K562 (cell line): ENCODE data around the gene CFDP1. TPM values are rescaled to one million over a fixed set of nuclear protein-coding genes. Genes with fewer than 3 reads are reported as not detected.

Source experiments
- ATAC-seq: fragments of 200-7000 bp; cut with Tn5 transposase; 3 replicates; pipeline ENCODE4 v1.9.1; 2020; ENCODE audit warnings: moderate library complexity
- BruUV-seq: library from RNA; stranded (reverse); fragments of 400-500 nt; replicated peaks from 2 replicates; lab custom pipeline; 2021; lab: Mats Ljungman, UMichigan
- CTCF ChIA-PET: fragments of 300-600 bp; formaldehyde crosslinking; extraction: SDS; loops from one replicate; lab custom pipeline; 2021; ENCODE audit warnings: low intra/inter-chr PET ratio; lab: Yijun Ruan, JAX
- POLR2A ChIA-PET: fragments of 300-600, 350-650 bp; sonication (Branson Sonifier 250); formaldehyde crosslinking; extraction: SDS; loops from one replicate; lab custom pipeline; 2021; ENCODE audit warnings: antibody characterized with exemption, inconsistent platforms; lab: Yijun Ruan, JAX
- DNase-seq, 4 experiments: peaks; one replicate each; pipeline versions ENCODE4 v3.0.0 to v3.0.0-alpha.2; 2011 to 2018; ENCODE audit warnings: low spot score in 3 of 4, mixed read lengths in 3 of 4; ENCODE audit errors: extremely low read depth in 1 of 4
- FAIRE-seq: peaks from 2 replicates; lab custom pipeline; 2011; peaks lifted over from hg19 to GRCh38; lab: Jason Lieb, UNC
- H2AFZ ChIP-seq: 2 replicates; pipeline ENCODE4 v1.6.0; 2011; ENCODE audit warnings: low read depth, low read length, control low read depth, inconsistent platforms
- H3K27ac ChIP-seq: fragments of 200-600 bp; 3 replicates; pipeline ENCODE4 v1.8.0; 2011; ENCODE audit warnings: low read depth, mild to moderate bottlenecking, control low read depth, inconsistent platforms, low read length, moderate library complexity, mixed read lengths; ENCODE audit errors: extremely low read depth
- H3K27me3 ChIP-seq, 2 experiments: fragments of 300-600 bp in 1 of 2; 2 replicates in 1 of 2; 3 replicates in 1 of 2; pipeline versions ENCODE4 v1.6.0 to v1.8.0; 2011; ENCODE audit warnings: inconsistent platforms in 2 of 2, low read length in 2 of 2, mild to moderate bottlenecking in 1 of 2, mixed read lengths in 1 of 2, moderate library complexity in 1 of 2; ENCODE audit not compliant: control insufficient read depth in 2 of 2, insufficient read depth in 2 of 2
- H3K36me3 ChIP-seq: fragments of 300-600 bp; 3 replicates; pipeline ENCODE4 v1.8.0; 2011; ENCODE audit warnings: mild to moderate bottlenecking, low read length, inconsistent platforms; ENCODE audit not compliant: control insufficient read depth, insufficient read depth
- H3K4me1 ChIP-seq, 2 experiments: fragments of 200-600 bp in 1 of 2; replicated peaks in 1 of 2; 2 replicates in 1 of 2; 3 replicates in 1 of 2; pipeline versions ENCODE4 v1.5.1 to v1.8.0; 2011; ENCODE audit warnings: inconsistent platforms in 2 of 2, low read length in 2 of 2, mild to moderate bottlenecking in 1 of 2, mixed read lengths in 1 of 2, moderate library complexity in 1 of 2; ENCODE audit not compliant: control insufficient read depth in 2 of 2, insufficient read depth in 2 of 2
- H3K4me2 ChIP-seq: 2 replicates; pipeline ENCODE4 v1.6.1; 2011; ENCODE audit warnings: low read length, control low read depth, inconsistent platforms, mixed read lengths; ENCODE audit not compliant: insufficient read depth
- H3K4me3 ChIP-seq: fragments of 200-600 bp; sonication (generic), shearing (Covaris generic); 2 replicates; pipeline ENCODE4 v1.5.1; 2016; ENCODE audit warnings: control low read depth, inconsistent platforms
- H3K79me2 ChIP-seq: fragments of 200-600 bp; 3 replicates; pipeline ENCODE4 v1.8.0; 2011; ENCODE audit warnings: low read length, inconsistent platforms; ENCODE audit not compliant: control insufficient read depth, insufficient read depth
- H3K9ac ChIP-seq, 2 experiments: 2 replicates each; pipeline versions ENCODE4 v1.6.0 to v1.6.1; 2011; ENCODE audit warnings: low read depth in 2 of 2, low read length in 2 of 2, control low read depth in 1 of 2, inconsistent platforms in 1 of 2, mild to moderate bottlenecking in 1 of 2, mixed read lengths in 1 of 2; ENCODE audit not compliant: insufficient read depth in 1 of 2
- H3K9me1 ChIP-seq: one replicate; pipeline ENCODE4 v1.6.0; 2011; ENCODE audit warnings: inconsistent platforms, mild to moderate bottlenecking, low read length, moderate library complexity; ENCODE audit not compliant: control insufficient read depth, insufficient read depth
- H3K9me3 ChIP-seq: replicated peaks from 2 replicates; pipeline ENCODE4 v1.5.1; 2011; ENCODE audit warnings: low read depth, low read length, inconsistent platforms; ENCODE audit not compliant: control insufficient read depth, insufficient read depth
- H4K20me1 ChIP-seq: replicated peaks from 2 replicates; pipeline ENCODE4 v1.6.1; 2011; ENCODE audit warnings: low read length, inconsistent platforms, mixed read lengths; ENCODE audit not compliant: control insufficient read depth, insufficient read depth
- CBFA2T3 ChIP-seq: fragments of 450-650 bp; IDR thresholded peaks from 2 replicates; pipeline ENCODE4 v1.6.1; 2017
- NFIC ChIP-seq: fragments of 450-650 bp; IDR thresholded peaks from 2 replicates; pipeline ENCODE4 v1.6.1; 2017; ENCODE audit warnings: mild to moderate bottlenecking, inconsistent platforms
- POLR2G ChIP-seq: fragments of 200-400 bp; formaldehyde crosslinking; IDR thresholded peaks from 2 replicates; pipeline ENCODE4 v1.6.1; 2017; ENCODE audit warnings: low read depth, mild to moderate bottlenecking, antibody characterized with exemption, low read length, moderate library complexity
- SMARCE1 ChIP-seq: fragments of 450-650 bp; IDR thresholded peaks from 2 replicates; pipeline ENCODE4 v1.7.1; 2016; ENCODE audit warnings: mild to moderate bottlenecking
- ZNF408 ChIP-seq: fragments of 250-450 bp; sonication (Bioruptor Pico); IDR thresholded peaks from 2 replicates; pipeline ENCODE4 v1.4.0; 2020; ENCODE audit warnings: low read depth, mild to moderate bottlenecking, moderate library complexity
- WGBS: fragments of 100-300 bp; shearing (Covaris generic); methylation state at CpG from one replicate; pipeline ENCODE4 v1.1.6; 2016; ENCODE audit warnings: low coverage, mixed read lengths; ENCODE audit not compliant: insufficient coverage; ENCODE audit errors: missing lambda C conversion rate; 5-methylcytosine and 5-hydroxymethylcytosine counted together
- in situ Hi-C: fragments of 300-500 bp; cut with MboI; formaldehyde crosslinking; loops from 4 replicates; pipeline ENCODE4 v1.15.0; 2018; ENCODE audit warnings: inconsistent platforms, mixed read lengths
- intact Hi-C: fragments of 100-400 bp; cut with micrococcal nuclease; formaldehyde crosslinking; loops from 2 replicates; pipeline ENCODE4 v1.14.2; 2022
- polyA plus RNA-seq, 8 experiments: library from polyadenylated mRNA; depleted of rRNA in 4 of 8; stranded (reverse) in 5 of 8; unstranded in 3 of 8; fragments of >200 nt; fragmentation: Nextera tagmentation in 2 of 8; fragmentation: Illumina TruSeq in 1 of 8; extraction: Ambion mirVana in 2 of 8; extraction: Trizol in 1 of 8; gene quantifications; 2 replicates each; pipeline versions ENCODE4 v1.2.1 to v1.2.3, GENCODE V29; 2011 to 2014; ENCODE audit warnings: inconsistent platforms in 1 of 8, missing spikeins in 1 of 8
- total RNA-seq, 7 experiments: library from RNA; depleted of rRNA in 6 of 7; stranded (reverse); fragments of >200 nt in 6 of 7; fragmentation: Illumina TruSeq in 2 of 7; extraction: Trizol in 2 of 7; gene quantifications; 2 replicates each; pipeline versions ENCODE4 v1.2.1 to v1.2.3, GENCODE V29; 2011 to 2021; ENCODE audit warnings: low replicate concordance in 1 of 7

CFDP1 gene
- total and polyA plus RNA-seq, 9 of the 15 experiments (the other 6 are each of a cell fraction or from before 2014, with no cell fraction given) = 31.5 to 78.4 (median 61.7) TPM

GRCh38 chr16:75260851-75261589 is 172.3 kb downstream of the CFDP1 start:
- Histone ChIP-seq H3K4me1 (peaks cover 8 to 61% of the 10 kb centered on the region in 2 experiments; a peak in 3 of 5 replicates), H3K9me3 (no peaks in the 10 kb centered on the region), H3K4me2 (no peak overlapping the region), H3K27me3 (no peaks in the 10 kb centered on the region), H3K4me3 (no peak overlapping the region), H3K36me3 (no peaks in the 10 kb centered on the region), H3K9me1 (peaks cover 5% of the 10 kb centered on the region), H3K27ac (no peak overlapping the region), H2AFZ (no peak overlapping the region), H3K9ac (peak overlapping the region in 1 of 2 experiments; percentile 58; a peak in 2 of 4 replicates), H3K79me2 (peaks cover 7% of the 10 kb centered on the region; the same call in 1 of the 3 replicates), H4K20me1 (peaks cover 12% of the 10 kb centered on the region)
- in situ Hi-C loops (no loop called here), intact Hi-C loops (no loop called here)
- DNase-seq (no peak), FAIRE-seq (no peak), ATAC-seq (no peak)
- CTCF ChIA-PET = no interaction called here
- POLR2A ChIA-PET = interaction anchor here (0.6 to 1.0 kb wide), 4 partner anchors 9 to 387 kb away, joined by 3 to 4 read pairs (median 3); partner anchors contain the start of genes TERF2IP and WDR59
- TF ChIP-seq POLR2G (0 out of 2 replicates have a peak, but pooled peaks have one; percentile 40), SMARCE1 (no peak)
- no TSS peak for BruUV-seq
- 80% methylated on average over 10 of the region's 10 CpGs for WGBS

GRCh38 chr16:75258807-75259141 is 174.5 kb downstream of the CFDP1 start:
- no peak for ATAC-seq
- no peak overlapping the region for H3K27ac ChIP-seq
- WGBS = 44% methylated on average over 5 of the region's 6 CpGs
- no peak overlapping the region for H2AFZ ChIP-seq
- no TSS peak for BruUV-seq
- no peak for DNase-seq
- H3K9ac ChIP-seq = peak overlapping the region in 1 of 2 experiments; percentile 72; a peak in 1 of 4 replicates
- H3K4me2 ChIP-seq = no peak overlapping the region
- POLR2A ChIA-PET = interaction anchor here (1.0 kb wide), 1 partner anchor 146 kb away, joined by 3 read pairs; no protein-coding TSS in a partner anchor
- intact Hi-C loops (no loop called here), in situ Hi-C loops (no loop called here)
- peaks cover 6% of the 10 kb centered on the region for H3K9me1 ChIP-seq
- H3K79me2 ChIP-seq = 0 out of 3 replicates have a peak, but pooled peaks cover 3% of the 10 kb centered on the region
- H3K36me3 ChIP-seq = no peaks in the 10 kb centered on the region
- peaks cover 6 to 48% of the 10 kb centered on the region in 2 experiments; a peak in 3 of 5 replicates for H3K4me1 ChIP-seq
- peak; percentile 16; the same call in 1 of the 2 replicates for TF ChIP-seq CBFA2T3
- TF ChIP-seq ZNF408 (CRISPR knock-in tag) = no peak
- peak; percentile 60 for TF ChIP-seq NFIC
- H3K9me3 ChIP-seq = no peaks in the 10 kb centered on the region
- H3K27me3 ChIP-seq = no peaks in the 10 kb centered on the region
- no peak overlapping the region for H3K4me3 ChIP-seq
- CTCF ChIA-PET = no interaction called here
- no peak for FAIRE-seq
- peaks cover 13% of the 10 kb centered on the region for H4K20me1 ChIP-seq
